H1 (cell line): ENCODE data around the gene MPPED2. TPM values are rescaled to one million over a fixed set of nuclear protein-coding genes. Genes with fewer than 3 reads are reported as not detected.

ENCODE experiments used
- CTCF ChIA-PET: fragments of 300-600 bp; sonication (Branson Sonifier 250); formaldehyde crosslinking; loops from one replicate; lab custom pipeline; 2021; ENCODE audit not compliant: partially characterized antibody; lab: Charles Lee
- POLR2A ChIA-PET: fragments of 300-600 bp; sonication (Branson Sonifier 250); formaldehyde crosslinking; loops from one replicate; lab custom pipeline; 2021; ENCODE audit warnings: inconsistent platforms; ENCODE audit not compliant: partially characterized antibody; lab: Charles Lee
- DNase-seq, 2 experiments: peaks; one replicate each; pipeline versions ENCODE4 v3.0.0 to v3.0.0-alpha.2; 2010 to 2022; ENCODE audit warnings: low spot score in 2 of 2, low read depth in 1 of 2, mixed read lengths in 1 of 2
- FAIRE-seq: peaks from 2 replicates; lab custom pipeline; 2011; peaks lifted over from hg19 to GRCh38; lab: Jason Lieb, UNC
- H2AFZ ChIP-seq: 2 replicates; pipeline ENCODE4 v1.8.1; 2012; ENCODE audit warnings: low read length, inconsistent platforms
- H2AK5ac ChIP-seq: 2 replicates; pipeline ENCODE4 v1.6.1; 2013; ENCODE audit warnings: low read depth, low read length
- H2BK120ac ChIP-seq: replicated peaks from 2 replicates; pipeline ENCODE3; 2013; ENCODE audit warnings: low read depth, low read length, inconsistent platforms
- H2BK12ac ChIP-seq: 2 replicates; pipeline ENCODE4 v1.6.1; 2013; ENCODE audit warnings: low read depth, low read length
- H2BK15ac ChIP-seq: 2 replicates; pipeline ENCODE4 v1.6.1; 2013; ENCODE audit warnings: low read length
- H2BK20ac ChIP-seq: 2 replicates; pipeline ENCODE4 v1.6.1; 2013; ENCODE audit warnings: low read length
- H2BK5ac ChIP-seq: 2 replicates; pipeline ENCODE4 v1.6.1; 2013; ENCODE audit warnings: low read depth, low read length
- H3K14ac ChIP-seq: 2 replicates; pipeline ENCODE4 v1.6.1; 2013; ENCODE audit warnings: inconsistent platforms; ENCODE audit not compliant: insufficient read length
- H3K18ac ChIP-seq: 2 replicates; pipeline ENCODE4 v1.6.1; 2013; ENCODE audit warnings: low read length; ENCODE audit errors: extremely low read depth
- H3K23ac ChIP-seq: 2 replicates; pipeline ENCODE4 v1.6.1; 2013; ENCODE audit warnings: inconsistent platforms; ENCODE audit not compliant: insufficient read length
- H3K23me2 ChIP-seq: 2 replicates; pipeline ENCODE4 v1.6.1; 2013; ENCODE audit warnings: low read depth, low read length
- H3K27ac ChIP-seq: 2 replicates; pipeline ENCODE4 v1.6.1; 2011; ENCODE audit warnings: low read depth, low read length, inconsistent platforms
- H3K27me3 ChIP-seq, 4 experiments: replicated peaks in 1 of 4; 1 replicate in 1 of 4; 2 replicates in 3 of 4; pipeline versions ENCODE4 v1.6.1 to v1.8.1; 2011 to 2013; ENCODE audit warnings: low read length in 3 of 4, mild to moderate bottlenecking in 3 of 4, inconsistent platforms in 2 of 4, mixed read lengths in 2 of 4, moderate library complexity in 1 of 4; ENCODE audit not compliant: control insufficient read depth in 3 of 4, insufficient read depth in 3 of 4; ENCODE audit errors: extremely low read depth in 1 of 4
- H3K36me3 ChIP-seq, 4 experiments: 2 replicates each; pipeline versions ENCODE4 v1.6.1 to v1.8.1; 2011 to 2013; ENCODE audit warnings: mild to moderate bottlenecking in 4 of 4, low read length in 3 of 4, moderate library complexity in 2 of 4, control low read depth in 1 of 4, inconsistent platforms in 1 of 4; ENCODE audit not compliant: insufficient read depth in 4 of 4, control insufficient read depth in 2 of 4
- H3K4ac ChIP-seq: replicated peaks from 2 replicates; pipeline ENCODE3; 2013; ENCODE audit warnings: low read length, low read depth, mixed read lengths, inconsistent platforms; ENCODE audit not compliant: insufficient read length
- H3K4me1 ChIP-seq, 4 experiments: replicated peaks in 1 of 4; 1 replicate in 1 of 4; 2 replicates in 3 of 4; pipeline versions ENCODE4 v1.6.1 to v1.8.1; 2011 to 2013; ENCODE audit warnings: low read length in 3 of 4, inconsistent platforms in 2 of 4, mixed read lengths in 1 of 4; ENCODE audit not compliant: insufficient read depth in 4 of 4, control insufficient read depth in 3 of 4
- H3K4me2 ChIP-seq, 2 experiments: 2 replicates each; pipeline versions ENCODE4 v1.6.1 to v1.8.1; 2011 to 2013; ENCODE audit warnings: low read depth in 2 of 2, low read length in 2 of 2, control low read depth in 1 of 2, inconsistent platforms in 1 of 2, mild to moderate bottlenecking in 1 of 2; ENCODE audit not compliant: insufficient read depth in 1 of 2
- H3K4me3 ChIP-seq, 4 experiments: fragments of 200-600, 300-600 bp in 1 of 4; sonication (generic), shearing (Covaris generic), sonication (Bioruptor Twin) in 1 of 4; 2 replicates each; pipeline versions ENCODE4 v1.5.1 to v1.8.1; 2011 to 2016; ENCODE audit warnings: low read length in 4 of 4, low read depth in 3 of 4, control low read depth in 2 of 4, inconsistent platforms in 2 of 4, mild to moderate bottlenecking in 2 of 4, mixed read lengths in 1 of 4, moderate library complexity in 1 of 4; ENCODE audit not compliant: insufficient read depth in 2 of 4; ENCODE audit errors: extremely low read depth in 1 of 4
- H3K56ac ChIP-seq: replicated peaks from 2 replicates; pipeline ENCODE3; 2013; ENCODE audit warnings: low read depth, mild to moderate bottlenecking, mixed read lengths, low read length, inconsistent platforms; ENCODE audit not compliant: insufficient read length
- H3K79me1 ChIP-seq: 2 replicates; pipeline ENCODE4 v1.6.1; 2013; ENCODE audit warnings: low read depth, low read length, control low read depth
- H3K79me2 ChIP-seq, 2 experiments: 2 replicates each; pipeline versions ENCODE4 v1.6.1 to v1.8.1; 2012 to 2013; ENCODE audit warnings: low read length in 2 of 2, mild to moderate bottlenecking in 2 of 2, inconsistent platforms in 1 of 2; ENCODE audit not compliant: insufficient read depth in 2 of 2, control insufficient read depth in 1 of 2
- H3K9ac ChIP-seq, 4 experiments: replicated peaks in 1 of 4; 1 replicate in 1 of 4; 2 replicates in 3 of 4; pipeline versions ENCODE4 v1.6.1 to v1.8.1; 2011 to 2013; ENCODE audit warnings: low read depth in 3 of 4, low read length in 3 of 4, control low read depth in 2 of 4, mild to moderate bottlenecking in 2 of 4, moderate library complexity in 2 of 4, inconsistent platforms in 1 of 4; ENCODE audit errors: extremely low read depth in 1 of 4
- H3K9me3 ChIP-seq, 2 experiments: 2 replicates each; pipeline versions ENCODE4 v1.6.1 to v1.8.1; 2012 to 2013; ENCODE audit warnings: mild to moderate bottlenecking in 2 of 2, moderate library complexity in 2 of 2, control low read depth in 1 of 2, inconsistent platforms in 1 of 2, low read depth in 1 of 2, low read length in 1 of 2, mixed read lengths in 1 of 2; ENCODE audit not compliant: insufficient read depth in 2 of 2
- H4K20me1 ChIP-seq, 2 experiments: replicated peaks in 1 of 2; 2 replicates each; pipeline versions ENCODE3 to v1.8.1; 2011 to 2013; ENCODE audit warnings: inconsistent platforms in 2 of 2, low read length in 2 of 2, mild to moderate bottlenecking in 1 of 2; ENCODE audit not compliant: insufficient read depth in 2 of 2, control insufficient read depth in 1 of 2
- H4K5ac ChIP-seq: 2 replicates; pipeline ENCODE4 v1.6.1; 2013; ENCODE audit warnings: low read length, low read depth, mixed read lengths, inconsistent platforms; ENCODE audit not compliant: insufficient read length
- H4K8ac ChIP-seq: 2 replicates; pipeline ENCODE4 v1.8.0; 2013; ENCODE audit warnings: mild to moderate bottlenecking, moderate library complexity, low read length, inconsistent platforms; ENCODE audit not compliant: insufficient read depth; ENCODE audit errors: extremely low read depth
- H4K91ac ChIP-seq: replicated peaks from 2 replicates; pipeline ENCODE3; 2013; ENCODE audit warnings: low read length, mixed read lengths, inconsistent platforms; ENCODE audit not compliant: insufficient read length
- ASH2L ChIP-seq: fragments of 200-600, 300-600 bp; sonication (generic); IDR thresholded peaks from one replicate; pipeline ENCODE4 v1.7.1; 2017; ENCODE audit warnings: low read length
- CTCF ChIP-seq, 3 experiments: IDR thresholded peaks; 1 replicate in 2 of 3; 2 replicates in 1 of 3; pipeline versions ENCODE4 v1.5.1 to v1.6.1; 2011; ENCODE audit warnings: low read length in 3 of 3, mild to moderate bottlenecking in 3 of 3, inconsistent platforms in 2 of 3, low read depth in 1 of 3, moderate library complexity in 1 of 3; ENCODE audit not compliant: insufficient read depth in 1 of 3; ENCODE audit errors: control extremely low read depth in 1 of 3
- GABPA ChIP-seq: IDR thresholded peaks from 2 replicates; pipeline ENCODE4 v1.6.1; 2011; ENCODE audit warnings: mild to moderate bottlenecking, low read length, moderate library complexity, borderline replicate concordance; ENCODE audit not compliant: insufficient read depth
- HDAC2 ChIP-seq, 2 experiments: fragments of 300-600 bp in 1 of 2; sonication (generic) in 1 of 2; IDR thresholded peaks; 2 replicates each; pipeline ENCODE4 v1.6.1; 2011 to 2012; ENCODE audit warnings: low read depth in 2 of 2, low read length in 2 of 2, mild to moderate bottlenecking in 2 of 2, moderate library complexity in 2 of 2, borderline replicate concordance in 1 of 2, inconsistent platforms in 1 of 2
- JUN ChIP-seq: IDR thresholded peaks from 2 replicates; pipeline ENCODE4 v1.6.1; 2011; ENCODE audit warnings: low read depth, mild to moderate bottlenecking, improper control_type of control experiment, low read length
- KDM1A ChIP-seq: fragments of 200-600, 300-600 bp; sonication (generic); IDR thresholded peaks from 2 replicates; pipeline ENCODE4 v1.7.1; 2016; ENCODE audit warnings: mild to moderate bottlenecking, low read length, borderline replicate concordance
- KDM4A ChIP-seq: IDR thresholded peaks from one replicate; pipeline ENCODE4 v1.7.1; 2012; ENCODE audit warnings: low read depth, mild to moderate bottlenecking, moderate library complexity, low read length, inconsistent platforms; ENCODE audit not compliant: severe bottlenecking
- MAFK ChIP-seq: IDR thresholded peaks from 2 replicates; pipeline ENCODE4 v1.6.1; 2012; ENCODE audit warnings: low read depth, mild to moderate bottlenecking, improper control_type of control experiment, low read length
- POLR2A ChIP-seq, 2 experiments: IDR thresholded peaks; 1 replicate in 1 of 2; 2 replicates in 1 of 2; pipeline ENCODE4 v1.6.1; 2011; ENCODE audit warnings: low read depth in 2 of 2, low read length in 2 of 2, mild to moderate bottlenecking in 2 of 2; ENCODE audit errors: control extremely low read depth in 1 of 2
- SIX5 ChIP-seq: IDR thresholded peaks from 2 replicates; pipeline ENCODE4 v1.6.1; 2011; ENCODE audit warnings: mild to moderate bottlenecking, low read depth, low read length
- polyA plus RNA-seq, 7 experiments: library from polyadenylated mRNA; depleted of rRNA in 3 of 7; stranded (reverse) in 5 of 7; unstranded in 2 of 7; fragments of >200 nt in 5 of 7; fragments of 200-250 nt in 2 of 7; gene quantifications; 1 replicate in 5 of 7; 2 replicates in 1 of 7; 4 replicates in 1 of 7; pipeline versions ENCODE4 v1.2.1 to v1.2.3, GENCODE V29; 2011 to 2013; ENCODE audit warnings: missing spikeins in 2 of 7, mixed read lengths in 2 of 7
- total RNA-seq: library from RNA; stranded (reverse); fragmentation: NEBNext Ultra II Directional; extraction: Animal tissue kit (Norgen Biotek cat#: 25700); gene quantifications from 2 replicates; pipeline ENCODE4 v1.2.1, GENCODE V29; 2021

Gene MPPED2
- total and polyA plus RNA-seq, 2 of the 8 experiments (the other 6 are each of a cell fraction or from before 2014, with no cell fraction given) = 1.3 to 3.5 TPM

- H3K23ac ChIP-seq = no peak overlapping the region
- no peak overlapping the region for H2BK5ac ChIP-seq
- H2BK12ac ChIP-seq = no peak overlapping the region
- H2AFZ ChIP-seq = no peak overlapping the region
- no peak overlapping the region for H3K18ac ChIP-seq
- no peaks in the 10 kb centered on the region for H3K79me1 ChIP-seq
- FAIRE-seq = no peak
- no peak overlapping the region for H2BK20ac ChIP-seq
- no peak overlapping the region for H2BK15ac ChIP-seq
- no peaks in the 10 kb centered on the region for H3K4me1 ChIP-seq
- no peaks in the 10 kb centered on the region for H4K20me1 ChIP-seq
- H3K9ac ChIP-seq = no peak overlapping the region
- POLR2A ChIA-PET = no interaction called here
- no peak overlapping the region for H3K14ac ChIP-seq
- no peak overlapping the region for H2BK120ac ChIP-seq
- no peaks in the 10 kb centered on the region for H3K9me3 ChIP-seq
- no peak overlapping the region for H3K56ac ChIP-seq
- H4K8ac ChIP-seq = no peak overlapping the region
- no peak overlapping the region for H3K4me2 ChIP-seq
- H3K23me2 ChIP-seq = no peaks in the 10 kb centered on the region
- no peak overlapping the region for H3K4me3 ChIP-seq
- H4K91ac ChIP-seq = no peak overlapping the region
- H3K79me2 ChIP-seq = no peaks in the 10 kb centered on the region
- CTCF ChIA-PET = interaction anchor here (1.0 to 1.8 kb wide), 5 partner anchors 10 to 129 kb away, joined by 3 to 6 read pairs (median 3); no protein-coding TSS in a partner anchor
- no peak for DNase-seq
- H3K27me3 ChIP-seq = no peaks in the 10 kb centered on the region; a peak in 1 of 7 replicates
- no peak overlapping the region for H2AK5ac ChIP-seq
- H3K4ac ChIP-seq = no peak overlapping the region
- no peak overlapping the region for H3K27ac ChIP-seq
- H4K5ac ChIP-seq = no peak overlapping the region
- no peaks in the 10 kb centered on the region for H3K36me3 ChIP-seq
- TF ChIP-seq CTCF (IDR thresholded peaks at IDR 0.05; ENCODE audit: control extremely low read depth in 1 of 3, insufficient read depth in 1 of 3, low read depth in 1 of 3, low read length in 3 of 3) = no peak
- no peak for TF ChIP-seq SIX5
- TF ChIP-seq GABPA = no peak
- no peak for TF ChIP-seq KDM1A
- TF ChIP-seq ASH2L = no peak
- TF ChIP-seq KDM4A = no peak
- no peak for TF ChIP-seq MAFK
- TF ChIP-seq JUN = no peak
- no peak for TF ChIP-seq POLR2A (IDR thresholded peaks at IDR 0.05; ENCODE audit: control extremely low read depth in 1 of 2, low read depth in 2 of 2, low read length in 2 of 2)
- TF ChIP-seq HDAC2 (IDR thresholded peaks at IDR 0.05; ENCODE audit: borderline replicate concordance in 1 of 2, low read depth in 2 of 2, low read length in 2 of 2) = no peak
Observed at GRCh38 chr11:30617762-30618161, 31.6 kb upstream of the MPPED2 start.
